Keratinocyte (primary cell): ENCODE results near the gene ERC2. TPM values are rescaled to one million over a fixed set of nuclear protein-coding genes. Genes with fewer than 3 reads are reported as not detected.

Experiments
- DNase-seq: peaks from one replicate; pipeline ENCODE4 v3.0.0-alpha.2; 2011; ENCODE audit warnings: low read depth, missing footprints, low spot score
- FAIRE-seq: peaks from 2 replicates; lab custom pipeline; 2011; peaks lifted over from hg19 to GRCh38; lab: Jason Lieb, UNC
- H2AFZ ChIP-seq: 2 replicates; pipeline ENCODE4 v1.6.0; 2012; ENCODE audit warnings: low read length, control low read depth, inconsistent platforms; ENCODE audit not compliant: control insufficient read depth
- H3K27ac ChIP-seq: 2 replicates; pipeline ENCODE4 v1.5.1; 2011; ENCODE audit warnings: low read length; ENCODE audit not compliant: control insufficient read depth, insufficient read depth
- H3K27me3 ChIP-seq: 3 replicates; pipeline ENCODE4 v1.6.0; 2011; ENCODE audit warnings: low read length; ENCODE audit not compliant: control insufficient read depth, insufficient read depth; ENCODE audit errors: extremely low read depth
- H3K36me3 ChIP-seq, 2 experiments: 2 replicates in 1 of 2; 3 replicates in 1 of 2; pipeline ENCODE4 v1.5.1; 2011; ENCODE audit warnings: low read length in 2 of 2, mild to moderate bottlenecking in 1 of 2; ENCODE audit not compliant: control insufficient read depth in 2 of 2, insufficient read depth in 2 of 2; ENCODE audit errors: extremely low read depth in 1 of 2
- H3K4me1 ChIP-seq: 3 replicates; pipeline ENCODE4 v1.5.1; 2011; ENCODE audit warnings: low read length; ENCODE audit not compliant: control insufficient read depth, insufficient read depth; ENCODE audit errors: extremely low read depth
- H3K4me2 ChIP-seq: 3 replicates; pipeline ENCODE4 v1.6.0; 2011; ENCODE audit warnings: low read depth, low read length; ENCODE audit not compliant: control insufficient read depth, insufficient read depth; ENCODE audit errors: extremely low read depth
- H3K4me3 ChIP-seq, 3 experiments: fragments of 200-600 bp in 1 of 3; sonication (generic) in 1 of 3; 2 replicates in 2 of 3; 3 replicates in 1 of 3; pipeline ENCODE4 v1.5.1; 2011 to 2016; ENCODE audit warnings: low read length in 3 of 3, mild to moderate bottlenecking in 3 of 3, control low read depth in 2 of 3, inconsistent platforms in 1 of 3, low read depth in 1 of 3, mixed read lengths in 1 of 3, mixed run types in 1 of 3, moderate library complexity in 1 of 3; ENCODE audit not compliant: control insufficient read depth in 2 of 3, insufficient read depth in 2 of 3; ENCODE audit errors: extremely low read depth in 1 of 3
- H3K79me2 ChIP-seq: 2 replicates; pipeline ENCODE4 v1.6.0; 2012; ENCODE audit warnings: low read length; ENCODE audit not compliant: control insufficient read depth, insufficient read depth
- H3K9ac ChIP-seq: 3 replicates; pipeline ENCODE4 v1.6.0; 2011; ENCODE audit warnings: low read length; ENCODE audit not compliant: control insufficient read depth, insufficient read depth; ENCODE audit errors: extremely low read depth
- H3K9me1 ChIP-seq: 3 replicates; pipeline ENCODE4 v1.6.0; 2011; ENCODE audit warnings: low read length; ENCODE audit not compliant: control insufficient read depth, insufficient read depth; ENCODE audit errors: extremely low read depth
- H3K9me3 ChIP-seq: 2 replicates; pipeline ENCODE4 v1.5.1; 2012; ENCODE audit warnings: low read depth, low read length; ENCODE audit not compliant: control insufficient read depth
- H4K20me1 ChIP-seq: 3 replicates; pipeline ENCODE4 v1.6.0; 2011; ENCODE audit warnings: low read length; ENCODE audit not compliant: control insufficient read depth, insufficient read depth; ENCODE audit errors: extremely low read depth
- EZH2 ChIP-seq: IDR thresholded peaks from one replicate; pipeline ENCODE4 v1.6.1; 2012; ENCODE audit warnings: inconsistent platforms, mild to moderate bottlenecking, low read length, moderate library complexity
- dilution Hi-C: fragments of 300-500 bp; cut with MboI; formaldehyde crosslinking; loops from one replicate; pipeline ENCODE4 v1.7.0; 2020; ENCODE audit warnings: low sequenced_read_pairs; ENCODE audit not compliant: extremely low pct_ligation_motif_present
- polyA plus RNA-seq, 5 experiments: library from polyadenylated mRNA; depleted of rRNA in 3 of 5; stranded (reverse) in 3 of 5; stranded (forward) in 1 of 5; unstranded in 1 of 5; fragments of >200 nt; gene quantifications; 1 replicate in 1 of 5; 2 replicates in 3 of 5; 3 replicates in 1 of 5; pipeline versions ENCODE4 v1.2.1 to v1.2.3, GENCODE V29; 2011 to 2012; ENCODE audit warnings: missing spikeins in 2 of 5, low read depth in 1 of 5, low replicate concordance in 1 of 5
- TF ChIP-seq, protein P1 (sequence below), 3 experiments: IDR thresholded peaks in 1 of 3; conservative IDR thresholded peaks in 1 of 3; optimal IDR thresholded peaks in 1 of 3; 2 replicates in 2 of 3; 3 replicates in 1 of 3; pipeline versions ENCODE3 to v1.5.1; 2011; ENCODE audit warnings: low read length in 3 of 3, mild to moderate bottlenecking in 3 of 3, moderate library complexity in 2 of 3, control low read depth in 1 of 3, inconsistent platforms in 1 of 3; ENCODE audit not compliant: insufficient read depth in 2 of 3; ENCODE audit errors: extremely low read depth in 1 of 3

The ERC2 gene
- polyA plus RNA-seq, 1 donor (not counting 4 experiments of a cell fraction or from before 2014, with no cell fraction given), result 0.08 TPM

DNA sequence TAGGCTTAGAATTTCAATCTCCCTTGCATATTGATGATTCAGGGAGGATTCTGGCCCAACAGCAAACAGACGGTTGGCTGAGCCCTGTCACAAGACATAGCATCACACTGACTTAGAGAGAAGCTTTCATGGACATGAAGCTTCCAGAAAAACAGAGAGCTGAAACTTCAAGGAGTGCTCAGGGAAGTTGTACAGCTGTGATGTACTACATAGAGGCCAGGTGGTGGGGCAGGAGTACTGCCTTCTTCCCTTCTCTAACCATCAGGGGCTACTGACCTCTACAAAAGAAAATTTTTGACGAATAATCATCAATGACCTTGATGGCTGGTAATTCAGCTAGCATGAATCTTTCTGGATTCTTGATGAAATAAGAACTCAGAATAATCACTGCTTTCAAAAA is 378.5 kb downstream of the ERC2 start:
- Histone ChIP-seq H3K9me3 (no peaks in the 10 kb centered on the region), H2AFZ (no peak overlapping the region), H3K9ac (no peak overlapping the region), H3K36me3 (no peaks in the 10 kb centered on the region), H3K4me2 (no peak overlapping the region), H3K4me3 (no peak overlapping the region), H3K4me1 (no peaks in the 10 kb centered on the region), H3K27ac (no peak overlapping the region), H3K27me3 (no peaks in the 10 kb centered on the region), H4K20me1 (no peaks in the 10 kb centered on the region), H3K9me1 (no peaks in the 10 kb centered on the region), H3K79me2 (no peaks in the 10 kb centered on the region)
- FAIRE-seq (no peak), DNase-seq (no peak)
- no peak for TF ChIP-seq EZH2
- dilution Hi-C loops, result no loop called here

GRCh38 chr3:56087451-56088053 is 380.7 kb downstream of the ERC2 start:
- H3K9ac ChIP-seq, result no peak overlapping the region
- FAIRE-seq, result no peak
- no peaks in the 10 kb centered on the region for H3K4me1 ChIP-seq
- no peak for DNase-seq
- no peaks in the 10 kb centered on the region for H3K79me2 ChIP-seq
- H3K4me3 ChIP-seq, result no peak overlapping the region
- H3K4me2 ChIP-seq, result no peak overlapping the region
- peak overlapping the region; percentile 29 for H2AFZ ChIP-seq
- no peaks in the 10 kb centered on the region for H3K36me3 ChIP-seq
- H3K9me3 ChIP-seq, result no peaks in the 10 kb centered on the region
- TF ChIP-seq, protein P1, sequence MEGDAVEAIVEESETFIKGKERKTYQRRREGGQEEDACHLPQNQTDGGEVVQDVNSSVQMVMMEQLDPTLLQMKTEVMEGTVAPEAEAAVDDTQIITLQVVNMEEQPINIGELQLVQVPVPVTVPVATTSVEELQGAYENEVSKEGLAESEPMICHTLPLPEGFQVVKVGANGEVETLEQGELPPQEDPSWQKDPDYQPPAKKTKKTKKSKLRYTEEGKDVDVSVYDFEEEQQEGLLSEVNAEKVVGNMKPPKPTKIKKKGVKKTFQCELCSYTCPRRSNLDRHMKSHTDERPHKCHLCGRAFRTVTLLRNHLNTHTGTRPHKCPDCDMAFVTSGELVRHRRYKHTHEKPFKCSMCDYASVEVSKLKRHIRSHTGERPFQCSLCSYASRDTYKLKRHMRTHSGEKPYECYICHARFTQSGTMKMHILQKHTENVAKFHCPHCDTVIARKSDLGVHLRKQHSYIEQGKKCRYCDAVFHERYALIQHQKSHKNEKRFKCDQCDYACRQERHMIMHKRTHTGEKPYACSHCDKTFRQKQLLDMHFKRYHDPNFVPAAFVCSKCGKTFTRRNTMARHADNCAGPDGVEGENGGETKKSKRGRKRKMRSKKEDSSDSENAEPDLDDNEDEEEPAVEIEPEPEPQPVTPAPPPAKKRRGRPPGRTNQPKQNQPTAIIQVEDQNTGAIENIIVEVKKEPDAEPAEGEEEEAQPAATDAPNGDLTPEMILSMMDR (optimal IDR thresholded peaks at IDR 0.05 in 1 of 3, IDR thresholded peaks at IDR 0.05 in 1 of 3, conservative IDR thresholded peaks at IDR 0.05 in 1 of 3; ENCODE audit: extremely low read depth in 1 of 3, insufficient read depth in 2 of 3, low read length in 3 of 3), result no peak
- no peak for TF ChIP-seq EZH2
- no peaks in the 10 kb centered on the region for H4K20me1 ChIP-seq
- H3K27me3 ChIP-seq, result no peaks in the 10 kb centered on the region
- H3K9me1 ChIP-seq, result no peaks in the 10 kb centered on the region
- dilution Hi-C loops, result no loop called here
- no peak overlapping the region for H3K27ac ChIP-seq

GRCh38 chr3:56086355-56086754 is 381.9 kb downstream of the ERC2 start:
- Histone ChIP-seq H3K9ac (no peak overlapping the region), H2AFZ (no peak overlapping the region)

More at GRCh38 chr3:56086355-56086754, 381.9 kb downstream of the ERC2 start:
- dilution Hi-C loops, result no loop called here
- no peak for TF ChIP-seq EZH2
- TF ChIP-seq, protein P1 (optimal IDR thresholded peaks at IDR 0.05 in 1 of 3, IDR thresholded peaks at IDR 0.05 in 1 of 3, conservative IDR thresholded peaks at IDR 0.05 in 1 of 3; ENCODE audit: extremely low read depth in 1 of 3, insufficient read depth in 2 of 3, low read length in 3 of 3), result no peak
- no peaks in the 10 kb centered on the region for H3K36me3 ChIP-seq
- H3K79me2 ChIP-seq, result no peaks in the 10 kb centered on the region
- H3K9me3 ChIP-seq, result no peaks in the 10 kb centered on the region
- no peak overlapping the region for H3K27ac ChIP-seq
- H3K4me2 ChIP-seq, result no peak overlapping the region
- H3K27me3 ChIP-seq, result no peaks in the 10 kb centered on the region
- FAIRE-seq, result no peak
- no peak for DNase-seq
- no peaks in the 10 kb centered on the region for H3K4me1 ChIP-seq
- H3K4me3 ChIP-seq, result no peak overlapping the region
- no peaks in the 10 kb centered on the region for H3K9me1 ChIP-seq
- H4K20me1 ChIP-seq, result no peaks in the 10 kb centered on the region
